Measurements from ENCODE around the gene CSPG4.

DNA sequence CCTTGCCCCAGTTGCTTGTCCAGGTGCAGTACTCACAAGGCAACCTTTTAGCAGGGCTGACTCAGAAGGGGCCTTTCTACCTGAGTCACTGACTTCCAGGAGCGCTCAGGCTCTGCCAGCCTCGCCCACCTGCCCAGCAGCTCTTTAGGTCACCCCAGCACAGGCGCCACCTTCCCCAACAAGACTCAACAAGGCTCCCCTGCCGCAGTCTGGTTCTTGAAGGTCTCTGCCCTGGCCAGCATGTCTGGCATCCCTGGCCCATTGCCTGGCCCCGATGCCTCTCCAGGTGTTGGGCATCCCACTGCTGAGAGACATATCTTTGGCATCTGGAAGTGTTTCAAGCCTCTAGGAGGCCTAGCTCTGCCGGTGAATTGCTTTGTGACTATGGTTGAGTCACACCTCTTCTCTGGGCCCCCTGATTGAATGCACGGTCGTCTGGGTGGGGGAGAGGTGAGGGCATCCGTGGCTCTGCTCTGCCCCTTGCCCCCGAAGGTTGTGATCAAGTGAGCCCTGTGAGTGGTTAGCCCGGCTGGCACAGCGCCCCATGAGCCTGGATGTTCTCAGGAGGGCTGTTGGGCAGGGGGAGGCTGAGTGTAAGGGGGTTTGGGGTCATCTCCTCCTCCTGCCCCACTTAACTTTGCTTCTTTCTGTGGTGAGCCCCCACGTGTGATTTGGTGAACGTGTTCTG is 43.3 kb downstream of the CSPG4 start:
- TF ChIP-seq, protein P1, sequence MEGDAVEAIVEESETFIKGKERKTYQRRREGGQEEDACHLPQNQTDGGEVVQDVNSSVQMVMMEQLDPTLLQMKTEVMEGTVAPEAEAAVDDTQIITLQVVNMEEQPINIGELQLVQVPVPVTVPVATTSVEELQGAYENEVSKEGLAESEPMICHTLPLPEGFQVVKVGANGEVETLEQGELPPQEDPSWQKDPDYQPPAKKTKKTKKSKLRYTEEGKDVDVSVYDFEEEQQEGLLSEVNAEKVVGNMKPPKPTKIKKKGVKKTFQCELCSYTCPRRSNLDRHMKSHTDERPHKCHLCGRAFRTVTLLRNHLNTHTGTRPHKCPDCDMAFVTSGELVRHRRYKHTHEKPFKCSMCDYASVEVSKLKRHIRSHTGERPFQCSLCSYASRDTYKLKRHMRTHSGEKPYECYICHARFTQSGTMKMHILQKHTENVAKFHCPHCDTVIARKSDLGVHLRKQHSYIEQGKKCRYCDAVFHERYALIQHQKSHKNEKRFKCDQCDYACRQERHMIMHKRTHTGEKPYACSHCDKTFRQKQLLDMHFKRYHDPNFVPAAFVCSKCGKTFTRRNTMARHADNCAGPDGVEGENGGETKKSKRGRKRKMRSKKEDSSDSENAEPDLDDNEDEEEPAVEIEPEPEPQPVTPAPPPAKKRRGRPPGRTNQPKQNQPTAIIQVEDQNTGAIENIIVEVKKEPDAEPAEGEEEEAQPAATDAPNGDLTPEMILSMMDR (conservative IDR thresholded peaks at IDR 0.05) = no peak
- no peak for TF ChIP-seq EZH2 (IDR thresholded peaks at IDR 0.05; ENCODE audit: low read depth)
